ENCODE data around the gene WNK1.

DNA sequence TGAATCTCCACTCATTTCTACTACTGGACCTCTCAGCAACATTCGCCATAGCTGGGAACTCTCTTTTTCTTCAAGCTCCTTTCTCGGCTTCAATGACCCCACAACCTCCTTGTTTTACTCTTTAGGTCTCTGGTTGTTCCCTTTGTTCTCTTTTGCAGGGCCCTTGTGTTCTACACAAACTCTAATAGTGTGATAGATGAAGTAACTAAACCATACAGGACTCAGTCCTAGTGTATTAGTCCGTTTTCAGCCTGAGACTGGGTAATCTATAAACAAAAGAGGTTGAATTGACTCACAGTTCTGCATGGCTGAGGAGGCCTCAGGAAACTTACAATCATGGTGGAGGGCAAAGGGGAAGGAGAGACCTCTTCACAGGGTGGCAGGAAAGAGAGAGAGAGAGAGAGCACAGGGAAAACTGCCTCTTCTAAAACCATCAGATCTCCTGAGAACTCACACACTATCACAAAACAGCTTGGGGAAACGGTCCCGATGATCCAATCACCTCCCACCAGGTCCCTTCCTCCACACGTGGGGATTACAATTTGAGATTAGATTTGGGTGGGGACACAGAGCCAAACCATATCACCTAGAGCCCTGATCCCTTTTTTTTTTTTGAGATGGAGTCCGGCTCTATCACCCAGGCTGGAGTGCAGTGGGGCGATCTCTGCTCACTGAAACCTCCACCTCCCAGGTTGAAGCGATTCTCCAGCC, 32.0 kb upstream of the WNK1 start:
- TF ChIP-seq CTCF (IDR thresholded peaks at IDR 0.05) (no peak), POLR2A (IDR thresholded peaks at IDR 0.05) (no peak), POLR2AphosphoS5 (IDR thresholded peaks at IDR 0.05) (no peak)

Data from breast epithelium (tissue), 3 donors.